Measurements from ENCODE around the gene PRSS57.

- TF ChIP-seq CTCF (conservative IDR thresholded peaks at IDR 0.05; ENCODE audit: low read depth, low read length), result no peak
- no peak for TF ChIP-seq EZH2 (IDR thresholded peaks at IDR 0.05; ENCODE audit: low read length, unreplicated experiment)
- no peak for TF ChIP-seq EZH2phosphoT487 (IDR thresholded peaks at IDR 0.05; ENCODE audit: borderline replicate concordance, low read length)
These were observed 34.3 kb downstream of the PRSS57 start for GRCh38 chr19:660793-661426.

Measured in PC-3 (cell line).